ENCODE data around the gene TSPAN18. TPM values are rescaled to one million over a fixed set of nuclear protein-coding genes. Genes with fewer than 3 reads are reported as not detected.

Gene TSPAN18
- total RNA-seq, 4 donors from 2014 or later: 0.95 to 4.5 (median 2.3) TPM

DNA sequence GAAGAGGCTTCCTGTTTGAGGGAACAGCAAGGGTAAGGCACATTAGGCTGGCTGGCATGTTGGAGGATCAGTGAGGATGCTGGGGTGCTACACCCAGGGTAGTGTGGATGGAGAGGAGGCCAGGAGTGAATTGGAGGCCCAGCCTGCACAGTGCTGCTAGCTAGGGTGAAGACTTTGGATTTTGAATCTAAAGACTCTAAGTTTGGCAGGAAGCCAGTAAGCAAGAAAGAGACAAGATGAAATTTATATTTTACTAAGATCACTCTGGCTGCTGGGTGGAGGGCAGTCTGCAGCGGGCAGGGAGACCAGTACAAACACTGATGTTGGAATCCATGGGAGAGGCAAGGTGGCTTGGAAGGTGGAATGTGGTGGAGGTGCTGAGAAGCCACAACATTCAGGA lies 43.6 kb downstream of the TSPAN18 start:
- intact Hi-C loops (cut with DNase I; ENCODE audit: low total_unique reads): no loop called here
- peak in 1 of 2 donors; percentile 53 for DNase-seq (ENCODE audit: low spot score in 2 of 2)
- 93 to 96% methylated on average over 1 of the region's 1 CpG for WGBS, 2 donors
- no peak for TF ChIP-seq POLR2A (IDR thresholded peaks at IDR 0.05)
- TF ChIP-seq, protein P1, sequence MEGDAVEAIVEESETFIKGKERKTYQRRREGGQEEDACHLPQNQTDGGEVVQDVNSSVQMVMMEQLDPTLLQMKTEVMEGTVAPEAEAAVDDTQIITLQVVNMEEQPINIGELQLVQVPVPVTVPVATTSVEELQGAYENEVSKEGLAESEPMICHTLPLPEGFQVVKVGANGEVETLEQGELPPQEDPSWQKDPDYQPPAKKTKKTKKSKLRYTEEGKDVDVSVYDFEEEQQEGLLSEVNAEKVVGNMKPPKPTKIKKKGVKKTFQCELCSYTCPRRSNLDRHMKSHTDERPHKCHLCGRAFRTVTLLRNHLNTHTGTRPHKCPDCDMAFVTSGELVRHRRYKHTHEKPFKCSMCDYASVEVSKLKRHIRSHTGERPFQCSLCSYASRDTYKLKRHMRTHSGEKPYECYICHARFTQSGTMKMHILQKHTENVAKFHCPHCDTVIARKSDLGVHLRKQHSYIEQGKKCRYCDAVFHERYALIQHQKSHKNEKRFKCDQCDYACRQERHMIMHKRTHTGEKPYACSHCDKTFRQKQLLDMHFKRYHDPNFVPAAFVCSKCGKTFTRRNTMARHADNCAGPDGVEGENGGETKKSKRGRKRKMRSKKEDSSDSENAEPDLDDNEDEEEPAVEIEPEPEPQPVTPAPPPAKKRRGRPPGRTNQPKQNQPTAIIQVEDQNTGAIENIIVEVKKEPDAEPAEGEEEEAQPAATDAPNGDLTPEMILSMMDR (IDR thresholded peaks at IDR 0.05): no peak
- no peak overlapping the region for H3K4me3 ChIP-seq (ENCODE audit: low read depth, poor library complexity, severe bottlenecking)

DNA sequence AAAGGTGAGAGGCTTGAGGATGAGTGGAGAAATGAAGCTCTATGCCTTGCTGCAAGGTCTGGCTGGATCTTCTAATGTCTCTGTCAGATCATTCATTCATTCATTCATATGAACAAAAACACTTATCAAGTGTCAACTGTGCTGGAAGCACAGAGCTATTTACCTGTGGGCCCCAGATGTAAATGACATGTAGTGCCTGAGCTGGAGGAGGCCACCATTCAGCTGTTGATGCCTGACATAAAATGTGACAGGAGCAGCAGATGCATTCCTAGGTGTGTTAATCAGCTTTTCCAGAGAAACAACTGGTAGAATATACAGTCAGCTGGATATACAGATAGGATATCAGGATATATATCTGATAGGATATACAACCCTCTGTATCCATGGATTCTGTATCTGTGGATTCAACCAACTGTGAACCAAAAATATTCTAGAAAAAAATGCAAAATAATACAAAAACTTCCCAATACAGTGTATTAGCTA lies 44.5 kb downstream of the TSPAN18 start:
- no peak overlapping the region for H3K4me3 ChIP-seq (ENCODE audit: low read depth, poor library complexity, severe bottlenecking)
- no peak for TF ChIP-seq POLR2A (IDR thresholded peaks at IDR 0.05)
- TF ChIP-seq, protein P1 (IDR thresholded peaks at IDR 0.05): no peak
- DNase-seq (ENCODE audit: low spot score in 2 of 2): peak in 1 of 2 donors; percentile 17
- intact Hi-C loops (cut with DNase I; ENCODE audit: low total_unique reads): no loop called here

DNA sequence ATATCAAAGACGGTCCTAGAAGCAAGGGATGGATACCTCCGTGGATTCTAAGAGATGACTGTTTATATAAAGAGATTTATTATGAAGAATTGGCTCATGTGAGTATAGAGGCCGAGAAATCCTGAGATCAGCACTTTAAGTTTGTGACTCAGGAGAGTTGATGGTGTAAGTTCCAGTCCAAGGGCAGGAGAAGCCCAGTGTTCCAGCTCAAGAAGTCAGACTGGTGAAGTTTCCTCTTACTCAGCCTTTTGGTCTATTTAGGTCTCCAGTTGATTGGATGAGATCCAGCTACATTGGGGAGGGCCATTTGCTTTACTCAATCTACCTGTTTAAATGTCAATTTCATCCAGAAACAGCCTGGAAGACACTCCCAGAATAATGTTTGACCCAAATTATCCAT lies 45.1 kb downstream of the TSPAN18 start:
- TF ChIP-seq, protein P1 (IDR thresholded peaks at IDR 0.05): no peak
- DNase-seq (ENCODE audit: low spot score in 2 of 2): no peak
- WGBS, 2 donors: 70 to 73% methylated on average over 3 of the region's 3 CpGs
- H3K4me3 ChIP-seq (ENCODE audit: low read depth, poor library complexity, severe bottlenecking): no peak overlapping the region
- intact Hi-C loops (cut with DNase I; ENCODE audit: low total_unique reads): no loop called here

DNA sequence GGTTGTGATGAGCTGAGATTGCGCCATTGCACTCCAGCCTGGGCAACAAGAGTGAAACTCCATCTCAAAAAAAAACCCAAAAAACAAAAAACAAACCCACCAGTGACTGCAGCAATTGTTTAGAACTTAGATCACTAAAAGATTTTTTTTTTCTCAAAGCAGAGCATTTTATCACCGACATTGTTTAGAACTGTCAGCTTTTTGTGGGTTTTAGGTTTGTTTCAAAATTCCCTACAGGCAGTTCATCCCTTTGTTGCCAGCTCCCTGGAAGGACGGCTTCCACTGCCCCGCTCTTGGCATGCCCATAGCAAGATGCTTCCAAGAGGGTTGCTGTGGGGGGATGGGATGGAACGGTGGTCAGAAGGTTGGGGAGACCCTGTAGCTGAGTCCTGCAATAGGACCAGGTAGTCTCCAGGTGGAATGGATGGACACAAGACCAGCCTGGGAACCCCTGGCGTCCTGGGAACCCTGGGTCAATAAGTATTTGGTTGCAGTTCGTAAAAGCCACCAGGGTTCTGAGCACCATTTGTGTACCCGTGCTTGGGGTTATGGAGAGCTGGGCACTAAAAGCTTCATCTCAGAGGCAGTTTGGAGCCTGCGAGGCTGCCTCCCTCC lies 46.7 kb downstream of the TSPAN18 start:
- H3K4me3 ChIP-seq (ENCODE audit: low read depth, poor library complexity, severe bottlenecking): no peak overlapping the region
- TF ChIP-seq, protein P1 (IDR thresholded peaks at IDR 0.05): no peak
- no peak for TF ChIP-seq POLR2A (IDR thresholded peaks at IDR 0.05)
- intact Hi-C loops (cut with DNase I; ENCODE audit: low total_unique reads): no loop called here
- 53 to 68% methylated on average over 9 of the region's 9 CpGs for WGBS, 2 donors
- peak in 1 of 2 donors; percentile 76 for DNase-seq (ENCODE audit: low spot score in 2 of 2)

DNA sequence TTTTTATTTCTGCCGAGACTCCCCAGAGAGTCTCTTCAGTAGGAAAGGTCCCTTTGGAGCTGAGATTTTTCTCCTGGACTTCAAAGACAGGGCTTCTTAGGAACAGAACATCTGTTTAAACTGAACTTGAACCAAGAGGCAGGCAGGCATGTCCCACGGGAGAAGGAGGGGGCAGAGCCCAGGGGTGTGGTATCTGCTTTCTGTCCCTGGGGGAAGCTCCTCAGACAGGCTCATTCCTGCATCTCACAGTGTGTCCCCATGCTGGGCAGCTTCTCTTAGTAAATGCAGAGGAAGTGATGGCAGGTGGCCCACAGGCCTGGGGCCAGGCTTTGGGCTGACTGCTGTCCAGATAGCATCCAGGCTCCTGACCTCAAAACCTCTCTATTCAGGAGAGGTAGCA lies 47.3 kb downstream of the TSPAN18 start:
- TF ChIP-seq POLR2A (IDR thresholded peaks at IDR 0.05): no peak
- TF ChIP-seq, protein P1 (IDR thresholded peaks at IDR 0.05): no peak
- no peak overlapping the region for H3K4me3 ChIP-seq (ENCODE audit: low read depth, poor library complexity, severe bottlenecking)
- intact Hi-C loops (cut with DNase I; ENCODE audit: low total_unique reads): no loop called here
- WGBS, 2 donors: 24 to 28% methylated on average over 2 of the region's 2 CpGs
- peak in 1 of 2 donors; percentile 89 for DNase-seq (ENCODE audit: low spot score in 2 of 2)

DNA sequence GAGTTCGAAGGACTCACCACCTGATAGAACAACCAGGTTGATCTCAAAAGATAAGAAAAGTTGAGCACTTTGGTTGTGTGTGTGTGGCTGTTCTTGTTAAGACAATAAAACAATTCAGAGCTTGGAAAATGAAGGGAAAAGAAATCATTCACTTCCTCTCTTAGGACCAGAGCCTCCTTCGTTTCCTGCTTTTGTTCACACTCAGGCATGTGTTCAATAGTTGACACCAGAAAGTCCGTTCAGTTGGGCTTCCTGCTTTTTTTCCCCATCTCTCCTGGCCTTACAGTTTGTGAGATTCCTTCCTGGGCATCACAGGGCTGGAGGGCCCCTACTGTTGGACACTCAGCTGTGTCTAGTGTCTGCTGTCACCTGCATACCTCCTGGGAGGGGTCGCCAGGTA lies 48.0 kb downstream of the TSPAN18 start:
- intact Hi-C loops (cut with DNase I; ENCODE audit: low total_unique reads): no loop called here
- no peak overlapping the region for H3K4me3 ChIP-seq (ENCODE audit: low read depth, poor library complexity, severe bottlenecking)
- WGBS, 2 donors: 46 to 59% methylated on average over 4 of the region's 4 CpGs
- TF ChIP-seq POLR2A (IDR thresholded peaks at IDR 0.05): no peak
- TF ChIP-seq, protein P1 (IDR thresholded peaks at IDR 0.05): no peak
- DNase-seq (ENCODE audit: low spot score in 2 of 2): peak in 1 of 2 donors; percentile 10
